ENCODE data around the gene ICAM1. TPM values are rescaled to one million over a fixed set of nuclear protein-coding genes. Genes with fewer than 3 reads are reported as not detected.

The ICAM1 gene
- total RNA-seq, 1 experiment from 2014 or later, result 1.6 TPM

Small RNA genes within 50 kb of the gene (small RNA-seq; reads per million reads assigned to genes)
- gene AC011511.1 (0 reads per million in 2 experiments), gene AC011511.4 (0 reads per million in 2 experiments), gene MIR4322 (0 reads per million in 2 experiments)

Other genes with a start within 250 kb of the ICAM1 start
- 9.1 and 9.4 TPM in 2 replicates for gene SHFL, start 184.8 kb upstream of the ICAM1 start, total RNA-seq (2014; rRNA removed; shearing (Covaris generic))
- gene ANGPTL6, start 168.4 kb upstream of the ICAM1 start, total RNA-seq (2014; rRNA removed; shearing (Covaris generic)), result not detected in 2 replicates
- 38.5 and 39.7 TPM in 2 replicates for gene PPAN, start 164.8 kb upstream of the ICAM1 start, total RNA-seq (2014; rRNA removed; shearing (Covaris generic))
- 3.6 and 6.0 TPM in 2 replicates for gene P2RY11, start 159.4 kb upstream of the ICAM1 start, total RNA-seq (2014; rRNA removed; shearing (Covaris generic))
- 227 and 253 TPM in 2 replicates for gene EIF3G, start 151.2 kb upstream of the ICAM1 start, total RNA-seq (2014; rRNA removed; shearing (Covaris generic))
- 49.9 and 54.2 TPM in 2 replicates for gene DNMT1, start 76.2 kb upstream of the ICAM1 start, total RNA-seq (2014; rRNA removed; shearing (Covaris generic))
- gene S1PR2, start 39.8 kb upstream of the ICAM1 start, total RNA-seq (2014; rRNA removed; shearing (Covaris generic)), result 1.5 and 1.8 TPM in 2 replicates
- gene MRPL4, start 18.9 kb upstream of the ICAM1 start, total RNA-seq (2014; rRNA removed; shearing (Covaris generic)), result 73.9 and 81.6 TPM in 2 replicates
- not detected in 2 replicates for gene ICAM4, start 15.8 kb downstream of the ICAM1 start, total RNA-seq (2014; rRNA removed; shearing (Covaris generic))
- gene ICAM5, start 18.8 kb downstream of the ICAM1 start, total RNA-seq (2014; rRNA removed; shearing (Covaris generic)), result 1.9 and 2.1 TPM in 2 replicates
- gene ZGLP1, start 38.7 kb downstream of the ICAM1 start, total RNA-seq (2014; rRNA removed; shearing (Covaris generic)), result 1.2 and 2.8 TPM in 2 replicates
- 12.6 and 18.0 TPM in 2 replicates for gene FDX2, start 44.9 kb downstream of the ICAM1 start, total RNA-seq (2014; rRNA removed; shearing (Covaris generic))
- 9.5 and 10.7 TPM in 2 replicates for gene RAVER1, start 62.4 kb downstream of the ICAM1 start, total RNA-seq (2014; rRNA removed; shearing (Covaris generic))
- 5.0 and 7.4 TPM in 2 replicates for gene ICAM3, start 68.5 kb downstream of the ICAM1 start, total RNA-seq (2014; rRNA removed; shearing (Covaris generic))
- 43.4 and 43.9 TPM in 2 replicates for gene TYK2, start 109.5 kb downstream of the ICAM1 start, total RNA-seq (2014; rRNA removed; shearing (Covaris generic))
- 116 and 131 TPM in 2 replicates for gene CDC37, start 132.4 kb downstream of the ICAM1 start, total RNA-seq (2014; rRNA removed; shearing (Covaris generic))
- gene PDE4A, start 149.4 kb downstream of the ICAM1 start, total RNA-seq (2014; rRNA removed; shearing (Covaris generic)), result 2.1 and 2.2 TPM in 2 replicates
- 65.7 and 70.5 TPM in 2 replicates for gene KEAP1, start 232.2 kb downstream of the ICAM1 start, total RNA-seq (2014; rRNA removed; shearing (Covaris generic))
- 1.0 and 1.6 TPM in 2 replicates for gene S1PR5, start 246.3 kb downstream of the ICAM1 start, total RNA-seq (2014; rRNA removed; shearing (Covaris generic))

Measured in NCI-H460 (cell line).